Liver (tissue), 3 donors: ENCODE results near the gene CAPN7.
A peak's percentile ranks its signal among the peaks of the same experiment; 100 is the strongest.

Experiments
- RXRA ChIP-seq, 2 donors: IDR thresholded peaks; 2 replicates each; pipeline ENCODE4 v1.6.1; 2017 to 2018; ENCODE audit warnings: antibody characterized with exemption in 2 of 2, mild to moderate bottlenecking in 1 of 2
- TF ChIP-seq, protein P1 (sequence below): fragments of 150-350 bp; IDR thresholded peaks from 2 replicates; pipeline ENCODE4 v1.5.1; 2017; ENCODE audit warnings: improper control_type of control experiment, low read depth, low read length; ENCODE audit not compliant: missing input control
- TF ChIP-seq, protein P2 (sequence below): IDR thresholded peaks from 2 replicates; pipeline ENCODE4 v1.6.1; 2016; ENCODE audit warnings: antibody characterized with exemption
- donor health status: healthy.
- donor health status: healthy.

DNA sequence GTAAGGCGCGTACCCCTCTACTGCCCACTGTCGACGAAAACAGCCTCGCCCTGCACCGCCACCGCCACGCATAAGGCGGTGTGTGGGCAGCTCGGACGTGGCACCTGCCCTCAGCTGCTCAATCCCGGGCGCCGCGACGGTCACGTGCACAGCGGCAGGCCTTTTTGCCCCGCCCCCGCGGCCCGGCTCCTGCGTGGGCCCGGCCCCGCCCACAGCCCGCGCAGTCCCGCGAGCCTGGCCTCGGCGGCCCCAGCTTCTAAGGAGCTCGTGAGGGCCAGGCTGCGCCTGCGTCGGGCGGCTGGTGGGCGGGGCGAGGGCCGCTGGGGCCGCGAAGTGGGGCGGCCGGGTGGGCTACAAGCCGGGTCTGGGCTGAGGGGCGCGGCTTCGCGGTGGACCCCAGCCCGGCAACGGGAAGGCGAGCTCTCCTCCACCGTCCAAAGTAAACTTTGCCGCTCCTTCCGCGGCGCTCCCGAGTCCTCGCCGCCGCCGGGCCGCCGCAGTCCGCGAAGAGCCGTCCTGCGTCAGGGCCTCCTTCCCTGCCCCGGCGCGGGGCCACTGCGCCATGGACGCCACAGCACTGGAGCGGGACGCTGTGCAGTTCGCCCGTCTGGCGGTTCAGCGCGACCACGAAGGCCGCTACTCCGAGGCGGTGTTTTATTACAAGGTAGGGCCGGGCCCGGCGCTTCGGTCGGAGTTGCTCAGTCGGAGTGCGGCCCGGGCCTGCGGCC, at the start of gene CAPN7:
- TF ChIP-seq, protein P1, sequence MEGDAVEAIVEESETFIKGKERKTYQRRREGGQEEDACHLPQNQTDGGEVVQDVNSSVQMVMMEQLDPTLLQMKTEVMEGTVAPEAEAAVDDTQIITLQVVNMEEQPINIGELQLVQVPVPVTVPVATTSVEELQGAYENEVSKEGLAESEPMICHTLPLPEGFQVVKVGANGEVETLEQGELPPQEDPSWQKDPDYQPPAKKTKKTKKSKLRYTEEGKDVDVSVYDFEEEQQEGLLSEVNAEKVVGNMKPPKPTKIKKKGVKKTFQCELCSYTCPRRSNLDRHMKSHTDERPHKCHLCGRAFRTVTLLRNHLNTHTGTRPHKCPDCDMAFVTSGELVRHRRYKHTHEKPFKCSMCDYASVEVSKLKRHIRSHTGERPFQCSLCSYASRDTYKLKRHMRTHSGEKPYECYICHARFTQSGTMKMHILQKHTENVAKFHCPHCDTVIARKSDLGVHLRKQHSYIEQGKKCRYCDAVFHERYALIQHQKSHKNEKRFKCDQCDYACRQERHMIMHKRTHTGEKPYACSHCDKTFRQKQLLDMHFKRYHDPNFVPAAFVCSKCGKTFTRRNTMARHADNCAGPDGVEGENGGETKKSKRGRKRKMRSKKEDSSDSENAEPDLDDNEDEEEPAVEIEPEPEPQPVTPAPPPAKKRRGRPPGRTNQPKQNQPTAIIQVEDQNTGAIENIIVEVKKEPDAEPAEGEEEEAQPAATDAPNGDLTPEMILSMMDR, result peak; percentile 26
- TF ChIP-seq RXRA (IDR thresholded peaks at IDR 0.05), result no peak
- TF ChIP-seq, protein P2, sequence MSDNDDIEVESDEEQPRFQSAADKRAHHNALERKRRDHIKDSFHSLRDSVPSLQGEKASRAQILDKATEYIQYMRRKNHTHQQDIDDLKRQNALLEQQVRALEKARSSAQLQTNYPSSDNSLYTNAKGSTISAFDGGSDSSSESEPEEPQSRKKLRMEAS, result no peak
